ENCODE data around the gene RASSF5.

DNA sequence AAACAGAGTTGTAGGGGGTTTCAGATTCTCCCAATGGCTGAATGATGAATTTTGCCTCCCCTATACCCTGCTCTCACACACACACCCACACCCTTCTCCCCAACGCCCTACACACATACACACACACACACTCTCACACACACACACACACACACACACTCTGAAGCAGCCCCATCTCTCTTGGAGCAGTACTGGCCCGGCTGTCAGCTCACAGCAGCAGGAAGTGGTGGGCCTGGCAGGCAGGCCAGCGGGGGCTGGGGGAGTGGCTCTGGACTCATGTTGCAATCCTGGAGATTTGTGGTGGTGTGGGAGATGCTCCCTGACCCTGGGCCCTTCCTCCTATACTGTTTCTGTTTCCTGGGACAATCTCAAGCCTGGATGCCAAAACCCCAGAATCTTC is 34.9 kb upstream of the RASSF5 start:
- TF ChIP-seq, protein P1, sequence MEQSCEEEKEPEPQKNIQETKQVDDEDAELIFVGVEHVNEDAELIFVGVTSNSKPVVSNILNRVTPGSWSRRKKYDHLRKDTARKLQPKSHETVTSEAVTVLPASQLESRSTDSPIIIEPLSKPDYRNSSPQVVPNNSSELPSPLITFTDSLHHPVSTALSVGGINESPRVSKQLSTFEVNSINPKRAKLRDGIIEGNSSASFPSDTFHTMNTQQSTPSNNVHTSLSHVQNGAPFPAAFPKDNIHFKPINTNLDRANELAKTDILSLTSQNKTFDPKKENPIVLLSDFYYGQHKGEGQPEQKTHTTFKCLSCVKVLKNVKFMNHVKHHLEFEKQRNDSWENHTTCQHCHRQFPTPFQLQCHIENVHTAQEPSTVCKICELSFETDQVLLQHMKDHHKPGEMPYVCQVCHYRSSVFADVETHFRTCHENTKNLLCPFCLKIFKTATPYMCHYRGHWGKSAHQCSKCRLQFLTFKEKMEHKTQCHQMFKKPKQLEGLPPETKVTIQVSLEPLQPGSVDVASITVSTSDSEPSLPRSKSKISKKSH (CRISPR knock-in tag; IDR thresholded peaks at IDR 0.05; ENCODE audit: borderline replicate concordance), result no peak
- no peak for TF ChIP-seq SKI (IDR thresholded peaks at IDR 0.05; ENCODE audit: partially characterized antibody)
- TF ChIP-seq CREB1 (IDR thresholded peaks at IDR 0.05), result no peak
- TF ChIP-seq CREB1 (CRISPR knock-in tag; IDR thresholded peaks at IDR 0.05), result no peak
- no peak for TF ChIP-seq ZNF792 (CRISPR knock-in tag; IDR thresholded peaks at IDR 0.05)
- TF ChIP-seq MATR3 (CRISPR knock-in tag; IDR thresholded peaks at IDR 0.05), result no peak
- TF ChIP-seq KLF16 (CRISPR knock-in tag; IDR thresholded peaks at IDR 0.05), result no peak
- TF ChIP-seq MAFG (CRISPR knock-in tag; IDR thresholded peaks at IDR 0.05), result no peak
- no peak for TF ChIP-seq TCF7 (IDR thresholded peaks at IDR 0.05; ENCODE audit: low read depth)
- TF ChIP-seq ZNF616 (CRISPR knock-in tag; IDR thresholded peaks at IDR 0.05; ENCODE audit: low read depth), result no peak
- no peak for TF ChIP-seq SIX4 (CRISPR knock-in tag; IDR thresholded peaks at IDR 0.05)
- TF ChIP-seq, protein P2, sequence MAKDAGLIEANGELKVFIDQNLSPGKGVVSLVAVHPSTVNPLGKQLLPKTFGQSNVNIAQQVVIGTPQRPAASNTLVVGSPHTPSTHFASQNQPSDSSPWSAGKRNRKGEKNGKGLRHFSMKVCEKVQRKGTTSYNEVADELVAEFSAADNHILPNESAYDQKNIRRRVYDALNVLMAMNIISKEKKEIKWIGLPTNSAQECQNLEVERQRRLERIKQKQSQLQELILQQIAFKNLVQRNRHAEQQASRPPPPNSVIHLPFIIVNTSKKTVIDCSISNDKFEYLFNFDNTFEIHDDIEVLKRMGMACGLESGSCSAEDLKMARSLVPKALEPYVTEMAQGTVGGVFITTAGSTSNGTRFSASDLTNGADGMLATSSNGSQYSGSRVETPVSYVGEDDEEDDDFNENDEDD (CRISPR knock-in tag; IDR thresholded peaks at IDR 0.05; ENCODE audit: borderline replicate concordance), result no peak
- TF ChIP-seq YY1 (IDR thresholded peaks at IDR 0.05; ENCODE audit: insufficient read depth, insufficient replicate concordance, low read depth, low read length), result no peak
- TF ChIP-seq SPEN (CRISPR knock-in tag; IDR thresholded peaks at IDR 0.05; ENCODE audit: low read depth), result no peak
